Measurements from ENCODE around the gene LMNTD1. TPM values are rescaled to one million over a fixed set of nuclear protein-coding genes. Genes with fewer than 3 reads are reported as not detected.
"Not testable (repeated sequence)": the region's sequence is repeated elsewhere in the genome, so short reads cannot be mapped to it uniquely, and the experiment has no call there.

Gene LMNTD1, protein sequence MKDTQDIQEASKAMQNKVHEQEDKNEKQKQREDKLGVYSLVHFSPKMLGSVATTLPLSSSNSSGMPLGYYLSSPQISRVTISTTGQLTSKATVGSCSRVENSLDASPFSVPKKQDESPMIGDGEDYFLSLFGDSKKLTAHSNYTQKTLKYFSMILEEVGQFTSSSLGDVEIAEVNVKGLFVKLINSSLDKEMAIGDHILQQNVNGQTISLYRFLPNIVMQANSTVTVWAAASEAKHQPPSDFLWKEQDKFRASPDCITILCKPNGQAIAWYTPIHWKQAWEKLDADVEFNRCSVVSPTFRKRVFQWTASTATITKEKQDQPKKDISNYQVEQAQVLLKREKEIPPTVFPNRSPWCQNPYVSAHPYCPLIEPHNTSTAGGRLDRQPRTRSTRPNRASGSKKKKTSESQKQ
- total RNA-seq: not detected

DNA sequence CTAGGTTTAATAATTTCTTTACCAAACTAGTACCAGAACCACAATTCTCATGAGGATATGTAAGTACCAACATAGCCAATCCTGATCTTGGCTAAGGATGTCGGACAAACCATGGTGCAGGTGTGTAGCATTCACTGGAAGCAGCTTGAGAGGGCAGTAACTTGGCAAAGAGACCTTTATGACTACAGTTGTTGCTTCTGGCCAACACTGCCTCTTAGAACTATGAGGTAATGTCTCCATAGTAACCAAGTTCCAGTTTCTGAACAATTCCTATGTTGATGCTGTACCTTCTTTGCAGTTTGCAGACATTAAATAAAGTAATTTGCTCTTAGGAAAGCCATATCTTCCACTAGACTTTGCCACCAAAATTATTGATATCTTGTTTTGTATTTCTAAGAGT is at the start of gene LMNTD1:
Gene LMNTD1, minus strand, starts transcription at position 186 of the 400 bp plus-strand sequence. CDS start 324 bp downstream, outside the sequence.
- no peak for DNase-seq (ENCODE audit: low spot score)

DNA sequence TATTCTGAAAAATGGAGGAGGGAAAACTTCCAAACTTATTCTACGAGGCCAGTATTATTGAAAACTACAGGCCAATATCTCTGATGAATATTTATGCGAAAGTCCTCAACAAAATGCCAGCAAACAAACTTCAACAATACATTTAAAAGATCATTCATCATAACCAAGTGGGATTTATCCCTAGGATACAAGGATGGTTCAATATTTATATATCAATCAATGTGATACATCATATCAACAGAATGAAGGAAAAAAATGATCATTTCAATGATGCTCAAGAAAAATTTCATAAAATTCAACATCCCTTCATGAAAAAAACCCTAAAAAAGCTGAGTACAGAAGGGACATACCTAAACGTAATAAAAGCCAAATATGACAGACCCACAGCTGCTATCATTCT is 45.9 kb upstream of the LMNTD1 start:
- DNase-seq (ENCODE audit: low spot score): no peak

DNA sequence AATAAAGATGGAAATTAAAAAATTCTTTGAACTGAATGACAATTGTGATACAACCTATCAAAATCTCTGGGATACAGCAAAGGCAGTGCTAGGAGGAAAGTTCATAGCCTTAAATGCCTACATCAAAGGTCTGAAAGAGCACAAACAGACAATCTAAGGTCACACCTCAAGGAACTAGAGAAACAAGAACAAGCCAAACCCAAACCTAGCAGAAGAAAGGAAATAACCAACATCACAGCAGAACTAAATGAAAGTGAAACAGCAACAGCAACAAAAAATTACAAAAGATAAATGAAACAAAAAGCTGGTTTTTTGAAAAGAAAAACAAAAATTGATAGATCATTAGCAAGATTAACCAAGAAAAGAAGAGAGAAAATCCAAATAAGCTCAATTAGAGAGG is 42.4 kb upstream of the LMNTD1 start:
- not testable (repeated sequence) for DNase-seq (ENCODE audit: low spot score)

GRCh38 chr12:25594376-25594775 is 41.3 kb upstream of the LMNTD1 start:
- no peak for DNase-seq (ENCODE audit: low spot score)

GRCh38 chr12:25592725-25593495 is 39.8 kb upstream of the LMNTD1 start:
- DNase-seq (ENCODE audit: low spot score): no peak

- no peak for DNase-seq (ENCODE audit: low spot score)
Observed at GRCh38 chr12:25591144-25591543, 38.1 kb upstream of the LMNTD1 start.

GRCh38 chr12:25590011-25590721 is 37.1 kb upstream of the LMNTD1 start:
- DNase-seq (ENCODE audit: low spot score): no peak

DNA sequence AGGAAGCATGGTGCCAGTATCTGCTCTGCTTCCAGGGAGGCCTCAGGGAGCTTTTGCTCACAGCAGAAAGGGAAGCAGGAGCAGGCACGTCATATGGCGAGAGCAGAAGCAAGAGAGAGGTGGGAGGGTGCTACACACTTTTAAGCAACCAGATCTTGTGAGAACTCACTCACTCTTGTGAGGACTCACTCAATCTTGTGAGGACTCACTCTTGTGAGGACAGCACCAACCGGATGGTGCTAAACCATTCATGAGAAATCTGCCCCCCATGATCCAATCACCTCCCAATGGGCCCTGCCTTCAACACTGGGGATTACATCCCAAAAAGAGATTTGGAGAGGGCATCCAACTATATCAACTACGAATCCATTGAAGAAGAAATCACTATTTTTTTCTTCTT is 34.3 kb upstream of the LMNTD1 start:
- no peak for DNase-seq (ENCODE audit: low spot score)

DNA sequence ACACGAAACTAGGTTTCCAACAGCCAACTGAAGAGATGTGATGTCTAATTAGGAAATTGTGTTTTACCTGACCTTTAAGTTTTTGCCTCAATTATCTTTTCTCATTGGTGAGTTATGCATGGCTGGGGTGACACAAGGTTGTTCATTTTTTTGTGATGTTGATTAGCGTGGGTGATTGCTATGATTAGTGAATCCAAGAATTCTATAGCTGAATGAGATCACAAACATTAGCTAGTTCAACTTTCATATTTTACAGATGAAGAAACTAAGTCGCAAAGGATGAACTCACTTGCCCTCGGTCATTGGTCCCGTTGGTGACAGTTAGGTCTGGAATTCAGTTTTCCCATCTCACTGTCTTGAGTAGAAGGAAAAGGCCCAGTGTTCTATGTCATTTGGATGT is 32.6 kb upstream of the LMNTD1 start:
- no peak for DNase-seq (ENCODE audit: low spot score)

DNA sequence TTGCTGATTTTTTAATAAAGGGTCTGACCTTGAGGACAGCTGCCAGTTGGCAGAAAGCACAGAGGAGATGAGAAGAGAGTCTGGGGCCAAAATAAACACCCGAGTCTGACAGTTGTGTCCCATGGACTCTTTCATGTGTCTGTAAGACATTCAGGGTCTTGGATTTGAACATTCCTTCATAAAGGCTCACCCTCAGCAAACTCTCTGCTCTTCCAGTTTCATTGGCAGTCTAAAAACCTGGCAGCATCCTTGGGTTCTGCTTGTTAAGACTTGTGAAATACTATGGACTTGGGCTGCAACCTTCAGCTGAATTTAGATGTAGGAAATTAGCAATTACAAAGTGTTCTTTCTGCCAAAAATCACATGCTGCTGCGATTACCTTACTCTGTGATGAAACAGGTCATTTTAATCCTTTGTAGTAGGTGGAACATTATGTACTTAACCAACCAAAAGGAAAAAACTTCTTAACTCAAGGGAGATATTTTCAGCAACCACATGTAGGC is 32.0 kb upstream of the LMNTD1 start:
- DNase-seq (ENCODE audit: low spot score): peak; percentile 13

GRCh38 chr12:25584596-25584995 is 31.5 kb upstream of the LMNTD1 start:
- no peak for DNase-seq (ENCODE audit: low spot score)

- peak; percentile 26 for DNase-seq (ENCODE audit: low spot score)
Observed at GRCh38 chr12:25583545-25583944, 30.5 kb upstream of the LMNTD1 start.

DNA sequence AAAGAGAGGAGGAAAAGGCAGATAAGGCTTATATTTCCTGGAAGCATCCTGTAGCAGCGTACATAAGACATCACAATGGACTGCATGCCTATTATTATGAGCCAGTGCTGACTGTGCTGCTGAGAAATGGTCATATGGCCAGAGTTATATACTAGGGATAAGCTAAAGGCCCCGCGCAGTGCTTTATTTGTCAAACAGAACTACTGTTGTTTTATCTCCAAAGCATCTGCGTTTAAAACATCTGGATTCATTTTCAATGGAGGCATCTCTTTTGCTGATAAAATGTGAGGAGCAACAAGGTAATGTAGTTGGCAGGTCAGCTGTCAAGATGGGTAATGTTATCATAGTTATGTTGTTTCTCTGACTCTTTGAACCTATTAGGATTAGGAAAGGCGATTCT is 28.0 kb upstream of the LMNTD1 start:
- DNase-seq (ENCODE audit: low spot score): no peak

- DNase-seq (ENCODE audit: low spot score): no peak
Observed at GRCh38 chr12:25578411-25579143, 25.5 kb upstream of the LMNTD1 start.

DNA sequence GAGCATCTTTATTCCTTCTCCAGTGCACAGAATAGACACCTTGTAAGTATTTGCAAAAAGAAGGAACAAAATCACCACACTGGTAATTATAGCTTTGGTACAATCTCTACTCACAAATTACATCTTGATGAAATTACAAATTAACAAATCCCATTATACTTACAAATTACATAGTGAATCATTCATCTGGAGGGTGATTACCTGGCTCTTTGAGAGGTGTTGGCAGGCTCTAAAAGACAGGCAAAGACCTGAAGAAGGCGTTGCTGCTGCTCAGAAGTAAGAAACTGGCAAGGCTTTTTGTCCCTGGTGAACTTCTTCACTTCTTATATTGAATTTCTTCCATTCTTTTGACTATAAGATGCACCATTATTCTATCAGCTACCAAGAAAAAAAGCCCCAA is 21.7 kb upstream of the LMNTD1 start:
- no peak for DNase-seq (ENCODE audit: low spot score)

GRCh38 chr12:25573346-25573745 is 20.3 kb upstream of the LMNTD1 start:
- no peak for DNase-seq (ENCODE audit: low spot score)

GRCh38 chr12:25570418-25570817 is 17.3 kb upstream of the LMNTD1 start:
- no peak for DNase-seq (ENCODE audit: low spot score)

- DNase-seq (ENCODE audit: low spot score): no peak
Observed at GRCh38 chr12:25566202-25566949, 13.3 kb upstream of the LMNTD1 start.

- no peak for DNase-seq (ENCODE audit: low spot score)
Observed at GRCh38 chr12:25558586-25558985, 5.5 kb upstream of the LMNTD1 start.

DNA sequence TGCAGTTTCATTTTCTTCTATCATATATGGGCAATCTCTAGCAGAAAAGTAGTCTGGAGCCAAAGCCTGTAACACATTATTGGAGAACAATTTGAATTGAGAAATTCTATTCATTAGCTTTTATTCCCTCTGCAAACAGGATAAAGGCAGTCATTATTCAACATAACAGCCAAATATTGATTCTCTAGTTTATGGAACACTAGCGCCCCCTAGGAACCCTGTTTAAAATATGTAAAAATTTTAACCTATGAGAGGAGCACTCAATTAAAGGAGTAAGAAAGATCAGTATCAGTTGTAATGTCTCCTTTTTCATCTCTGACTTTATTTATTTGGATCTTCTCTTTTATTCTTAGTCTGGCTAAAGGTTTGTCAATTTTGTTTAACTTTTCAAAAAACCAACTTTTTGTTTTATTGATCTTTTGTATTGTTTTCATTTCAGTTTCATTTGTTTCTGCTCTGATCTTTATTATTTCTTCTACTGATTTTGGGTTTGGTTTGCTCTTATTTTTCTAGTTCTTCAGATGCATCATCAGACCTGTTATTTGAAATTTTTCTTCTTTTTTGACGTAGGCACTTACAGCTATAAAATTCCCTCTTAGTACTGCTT is 4.8 kb upstream of the LMNTD1 start:
- DNase-seq (ENCODE audit: low spot score): no peak
